ENCODE data around the gene PCNX2. TPM values are rescaled to one million over a fixed set of nuclear protein-coding genes. Genes with fewer than 3 reads are reported as not detected.
A peak's percentile ranks its signal among the peaks of the same experiment; 100 is the strongest.

PCNX2 gene
- total and polyA plus RNA-seq, 2 donors (not counting 3 experiments of a cell fraction or from before 2014, with no cell fraction given) = 6.6 to 11.0 TPM

DNA sequence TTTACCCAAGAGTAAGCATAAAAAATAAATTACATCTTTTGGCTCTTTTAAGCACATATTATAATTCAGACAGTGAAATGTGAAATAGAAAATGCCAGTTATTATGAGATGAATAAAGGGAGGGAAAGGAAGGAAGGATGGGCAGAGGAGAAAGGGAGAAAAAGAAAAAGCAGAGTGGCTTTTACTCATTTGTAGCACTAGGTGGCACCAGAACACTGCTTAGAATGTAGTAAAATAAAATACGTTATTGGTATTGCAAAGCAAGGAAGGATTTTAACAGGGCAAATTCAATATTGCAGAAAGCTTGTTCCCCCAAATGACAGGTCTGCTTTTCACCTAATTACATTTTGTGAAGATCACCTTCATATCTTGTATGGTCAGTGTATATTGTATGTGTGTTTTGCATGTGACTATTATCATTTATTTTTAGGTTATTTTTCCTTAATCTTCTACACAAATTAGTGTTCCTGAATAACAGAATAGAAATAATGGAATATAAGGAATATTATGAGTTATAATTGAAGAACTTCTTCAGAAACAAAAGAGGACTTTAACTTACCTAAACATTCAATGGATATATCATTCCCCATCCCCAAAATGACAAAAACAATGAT is 9.1 kb upstream of the PCNX2 start:
- Histone ChIP-seq H4K20me1 (replicated peaks; ENCODE audit: control insufficient read depth, extremely low read depth, insufficient read depth, low read length) (no peaks in the 10 kb centered on the region), H3K9me1 (replicated peaks; ENCODE audit: control insufficient read depth, extremely low read depth, insufficient read depth, low read length) (no peaks in the 10 kb centered on the region), H2AFZ (ENCODE audit: low read depth, low read length) (no peak overlapping the region), H3K4me2 (ENCODE audit: insufficient read depth, low read length) (no peak overlapping the region), H3K4me1 (ENCODE audit: control insufficient read depth, extremely low read depth, insufficient read depth, low read length) (no peaks in the 10 kb centered on the region), H3K9me3 (replicated peaks; ENCODE audit: control insufficient read depth, insufficient read depth, low read length) (no peaks in the 10 kb centered on the region), H3K79me2 (ENCODE audit: control insufficient read depth, insufficient read depth, low read length) (no peaks in the 10 kb centered on the region), H3K4me3 (replicated peaks in 1 of 3; ENCODE audit: insufficient read depth in 1 of 3, low read depth in 1 of 3, low read length in 3 of 3) (no peak overlapping the region), H3K27ac (ENCODE audit: insufficient read depth, low read depth, low read length) (no peak overlapping the region), H3K9ac (replicated peaks; ENCODE audit: extremely low read depth, insufficient read depth, low read length) (no peak overlapping the region), H3K36me3 (ENCODE audit: control insufficient read depth in 2 of 2, extremely low read depth in 1 of 2, insufficient read depth in 2 of 2, low read length in 2 of 2) (no peaks in the 10 kb centered on the region), H3K27me3 (ENCODE audit: control insufficient read depth in 2 of 2, insufficient read depth in 2 of 2, low read length in 2 of 2) (peaks cover 4 to 12% of the 10 kb centered on the region in 2 experiments)
- CTCF ChIA-PET = interaction anchor here (0.6 to 5.8 kb wide), 16 partner anchors 10 to 1006 kb away, joined by 3 to 75 read pairs (median 3); partner anchors contain the start of gene PCNX2
- POLR2A ChIA-PET = no interaction called here
- peak; percentile 35 for DNase-seq (ENCODE audit: low read depth, low spot score)
- dilution Hi-C loops (cut with MboI; ENCODE audit: extremely low pct_ligation_motif_present, low sequenced_read_pairs) = no loop called here
- FAIRE-seq = peak; percentile 59
- intact Hi-C loops (cut with micrococcal nuclease) = loop anchor here (1.0 to 10.0 kb wide), 4 partner anchors 60 to 1010 kb away; no protein-coding TSS in a partner anchor
- TF ChIP-seq, protein P1, sequence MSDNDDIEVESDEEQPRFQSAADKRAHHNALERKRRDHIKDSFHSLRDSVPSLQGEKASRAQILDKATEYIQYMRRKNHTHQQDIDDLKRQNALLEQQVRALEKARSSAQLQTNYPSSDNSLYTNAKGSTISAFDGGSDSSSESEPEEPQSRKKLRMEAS (IDR thresholded peaks at IDR 0.05; ENCODE audit: insufficient read depth, insufficient read length) = no peak
- TF ChIP-seq, protein P2, sequence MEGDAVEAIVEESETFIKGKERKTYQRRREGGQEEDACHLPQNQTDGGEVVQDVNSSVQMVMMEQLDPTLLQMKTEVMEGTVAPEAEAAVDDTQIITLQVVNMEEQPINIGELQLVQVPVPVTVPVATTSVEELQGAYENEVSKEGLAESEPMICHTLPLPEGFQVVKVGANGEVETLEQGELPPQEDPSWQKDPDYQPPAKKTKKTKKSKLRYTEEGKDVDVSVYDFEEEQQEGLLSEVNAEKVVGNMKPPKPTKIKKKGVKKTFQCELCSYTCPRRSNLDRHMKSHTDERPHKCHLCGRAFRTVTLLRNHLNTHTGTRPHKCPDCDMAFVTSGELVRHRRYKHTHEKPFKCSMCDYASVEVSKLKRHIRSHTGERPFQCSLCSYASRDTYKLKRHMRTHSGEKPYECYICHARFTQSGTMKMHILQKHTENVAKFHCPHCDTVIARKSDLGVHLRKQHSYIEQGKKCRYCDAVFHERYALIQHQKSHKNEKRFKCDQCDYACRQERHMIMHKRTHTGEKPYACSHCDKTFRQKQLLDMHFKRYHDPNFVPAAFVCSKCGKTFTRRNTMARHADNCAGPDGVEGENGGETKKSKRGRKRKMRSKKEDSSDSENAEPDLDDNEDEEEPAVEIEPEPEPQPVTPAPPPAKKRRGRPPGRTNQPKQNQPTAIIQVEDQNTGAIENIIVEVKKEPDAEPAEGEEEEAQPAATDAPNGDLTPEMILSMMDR (IDR thresholded peaks at IDR 0.05; ENCODE audit: extremely low read depth in 1 of 2, insufficient read depth in 1 of 2, low read depth in 1 of 2, low read length in 2 of 2) = peak; percentile 48 to 65
- BruUV-seq (replicated peaks) = no TSS peak

DNA sequence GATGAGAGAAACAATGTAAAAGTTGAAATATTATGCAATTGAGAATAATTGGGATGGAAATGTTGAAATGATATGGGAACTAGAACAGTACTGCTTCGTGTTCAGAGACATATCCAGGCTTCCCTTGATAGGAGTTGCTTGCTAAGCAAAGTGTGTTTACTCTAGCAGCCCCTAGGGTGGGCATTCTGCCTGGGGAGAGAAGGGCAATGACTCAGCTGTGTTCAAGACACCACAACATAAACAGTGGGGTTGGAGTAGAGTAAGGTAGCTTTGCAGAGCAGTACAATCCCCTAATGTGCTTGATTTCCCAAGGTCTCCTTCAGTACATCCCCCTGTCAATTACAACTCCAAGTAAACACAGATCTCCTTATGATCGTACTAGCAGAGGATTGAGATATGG is 4.8 kb upstream of the PCNX2 start:
- DNase-seq (ENCODE audit: low read depth, low spot score) = no peak
- intact Hi-C loops (cut with micrococcal nuclease) = loop anchor here (10.0 kb wide), 2 partner anchors 94 to 1014 kb away; no protein-coding TSS in a partner anchor
- no peak overlapping the region for H2AFZ ChIP-seq (ENCODE audit: low read depth, low read length)
- TF ChIP-seq, protein P2 (IDR thresholded peaks at IDR 0.05; ENCODE audit: extremely low read depth in 1 of 2, insufficient read depth in 1 of 2, low read depth in 1 of 2, low read length in 2 of 2) = no peak
- TF ChIP-seq POLR2AphosphoS5 (IDR thresholded peaks at IDR 0.05; ENCODE audit: insufficient read depth, low read depth, low read length) (no peak), MYC (IDR thresholded peaks at IDR 0.05; ENCODE audit: low read depth, low read length) (no peak), FOS (IDR thresholded peaks at IDR 0.05; ENCODE audit: borderline replicate concordance, insufficient read depth, low read length) (no peak), EZH2 (IDR thresholded peaks at IDR 0.05; ENCODE audit: borderline replicate concordance, low read depth, low read length, severe bottlenecking) (no peak), JUN (IDR thresholded peaks at IDR 0.05; ENCODE audit: borderline replicate concordance, insufficient read depth, insufficient read length, low read depth) (no peak), POLR2A (IDR thresholded peaks at IDR 0.05; ENCODE audit: low read depth, low read length) (no peak)
- TF ChIP-seq, protein P1 (IDR thresholded peaks at IDR 0.05; ENCODE audit: insufficient read depth, insufficient read length) = no peak
- H3K79me2 ChIP-seq (ENCODE audit: control insufficient read depth, insufficient read depth, low read length) = no peaks in the 10 kb centered on the region
- no peaks in the 10 kb centered on the region for H3K36me3 ChIP-seq (ENCODE audit: control insufficient read depth in 2 of 2, extremely low read depth in 1 of 2, insufficient read depth in 2 of 2, low read length in 2 of 2)
- ChIA-PET POLR2A (no interaction called here), CTCF (no interaction called here)
- FAIRE-seq = no peak
- dilution Hi-C loops (cut with MboI; ENCODE audit: extremely low pct_ligation_motif_present, low sequenced_read_pairs) = no loop called here
- no TSS peak for BruUV-seq (replicated peaks)
- no peaks in the 10 kb centered on the region for H3K9me3 ChIP-seq (replicated peaks; ENCODE audit: control insufficient read depth, insufficient read depth, low read length)
- H3K9ac ChIP-seq (replicated peaks; ENCODE audit: extremely low read depth, insufficient read depth, low read length) = no peak overlapping the region
- no peaks in the 10 kb centered on the region for H3K9me1 ChIP-seq (replicated peaks; ENCODE audit: control insufficient read depth, extremely low read depth, insufficient read depth, low read length)
- H3K27me3 ChIP-seq (ENCODE audit: control insufficient read depth in 2 of 2, insufficient read depth in 2 of 2, low read length in 2 of 2) = peaks cover 5% of the 10 kb centered on the region in 2 experiments
- no peaks in the 10 kb centered on the region for H3K4me1 ChIP-seq (ENCODE audit: control insufficient read depth, extremely low read depth, insufficient read depth, low read length)
- no peaks in the 10 kb centered on the region for H4K20me1 ChIP-seq (replicated peaks; ENCODE audit: control insufficient read depth, extremely low read depth, insufficient read depth, low read length)
- no peak overlapping the region for H3K4me3 ChIP-seq (replicated peaks in 1 of 3; ENCODE audit: insufficient read depth in 1 of 3, low read depth in 1 of 3, low read length in 3 of 3)
- H3K27ac ChIP-seq (ENCODE audit: insufficient read depth, low read depth, low read length) = no peak overlapping the region
- no peak overlapping the region for H3K4me2 ChIP-seq (ENCODE audit: insufficient read depth, low read length)
